B cell (primary cell): Measurements from ENCODE around the gene PTPN23.

Experiments
- EZH2 ChIP-seq: IDR thresholded peaks from 2 replicates; pipeline ENCODE4 v1.6.1; 2012; ENCODE audit warnings: borderline replicate concordance, low read depth, mild to moderate bottlenecking, moderate library complexity, low read length; ENCODE audit not compliant: insufficient read depth, poor library complexity, severe bottlenecking
- TF ChIP-seq, protein P1 (sequence below): fragments of 200-600 bp; IDR thresholded peaks from one replicate; pipeline ENCODE4 v1.8.0; 2022; ENCODE audit warnings: antibody characterized with exemption, mild to moderate bottlenecking

DNA sequence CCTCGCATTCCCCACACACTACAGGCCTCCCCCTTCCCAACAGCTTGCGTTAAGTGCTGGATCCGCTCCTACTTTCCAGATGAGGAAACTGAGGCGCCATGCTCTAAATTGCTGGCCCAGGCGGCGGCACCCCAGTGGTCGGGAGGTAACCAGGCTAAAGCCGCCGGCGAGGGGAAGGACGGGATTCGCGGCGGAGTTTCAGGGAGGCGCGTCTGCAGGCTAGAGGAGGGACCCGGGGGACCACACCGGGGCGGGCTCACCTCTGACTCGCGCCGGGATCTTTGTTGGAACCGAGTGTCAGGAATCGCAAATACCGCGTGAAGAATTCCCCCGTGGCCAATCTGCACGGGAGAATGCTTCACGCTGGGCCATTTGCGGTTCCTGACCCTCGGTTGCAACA is 24.6 kb upstream of the PTPN23 start:
- TF ChIP-seq, protein P1, sequence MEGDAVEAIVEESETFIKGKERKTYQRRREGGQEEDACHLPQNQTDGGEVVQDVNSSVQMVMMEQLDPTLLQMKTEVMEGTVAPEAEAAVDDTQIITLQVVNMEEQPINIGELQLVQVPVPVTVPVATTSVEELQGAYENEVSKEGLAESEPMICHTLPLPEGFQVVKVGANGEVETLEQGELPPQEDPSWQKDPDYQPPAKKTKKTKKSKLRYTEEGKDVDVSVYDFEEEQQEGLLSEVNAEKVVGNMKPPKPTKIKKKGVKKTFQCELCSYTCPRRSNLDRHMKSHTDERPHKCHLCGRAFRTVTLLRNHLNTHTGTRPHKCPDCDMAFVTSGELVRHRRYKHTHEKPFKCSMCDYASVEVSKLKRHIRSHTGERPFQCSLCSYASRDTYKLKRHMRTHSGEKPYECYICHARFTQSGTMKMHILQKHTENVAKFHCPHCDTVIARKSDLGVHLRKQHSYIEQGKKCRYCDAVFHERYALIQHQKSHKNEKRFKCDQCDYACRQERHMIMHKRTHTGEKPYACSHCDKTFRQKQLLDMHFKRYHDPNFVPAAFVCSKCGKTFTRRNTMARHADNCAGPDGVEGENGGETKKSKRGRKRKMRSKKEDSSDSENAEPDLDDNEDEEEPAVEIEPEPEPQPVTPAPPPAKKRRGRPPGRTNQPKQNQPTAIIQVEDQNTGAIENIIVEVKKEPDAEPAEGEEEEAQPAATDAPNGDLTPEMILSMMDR = no peak
- no peak for TF ChIP-seq EZH2
